ENCODE data around the gene PLIN3. TPM values are rescaled to one million over a fixed set of nuclear protein-coding genes. Genes with fewer than 3 reads are reported as not detected.

The PLIN3 gene
- total and polyA plus RNA-seq, 9 of the 15 experiments (the other 6 are each of a cell fraction or from before 2014, with no cell fraction given) = 7.5 to 75.6 (median 43.1) TPM

DNA sequence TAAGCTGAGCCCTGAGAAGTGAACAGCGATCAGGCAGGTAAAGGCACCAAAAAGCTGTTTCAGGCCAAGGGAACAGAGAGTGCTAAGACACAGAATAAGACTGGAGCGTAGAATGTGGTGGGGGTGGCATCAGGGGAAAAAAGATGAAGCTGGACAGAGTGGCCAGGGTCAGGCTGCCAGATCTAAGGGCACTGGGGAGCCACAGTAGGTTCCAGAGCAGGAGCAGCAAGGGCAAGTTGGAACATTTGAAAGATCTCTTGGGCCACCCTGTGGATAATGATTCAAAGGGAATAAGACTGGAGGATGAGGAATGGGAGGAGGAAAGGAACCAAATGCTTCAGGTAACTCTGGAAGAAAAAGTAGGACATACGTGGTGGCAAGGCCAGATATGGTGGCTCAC is 6.5 kb upstream of the PLIN3 start (continued):
- TF ChIP-seq CHD1 (IDR thresholded peaks at IDR 0.05; ENCODE audit: low read length) = no peak

- in situ Hi-C loops (cut with MboI) (no loop called here), intact Hi-C loops (cut with micrococcal nuclease) (loop anchor here (1.0 kb wide), 1 partner anchor 40 kb away; no protein-coding TSS in a partner anchor)
- no peak for FAIRE-seq
- peaks cover 6% of the 10 kb centered on the region for H3K79me2 ChIP-seq (ENCODE audit: control insufficient read depth, insufficient read depth, low read length)
- ChIA-PET CTCF (ENCODE audit: low intra/inter-chr PET ratio) (interaction anchor here (0.8 to 1.4 kb wide), 2 partner anchors 38 to 41 kb away, joined by 3 to 4 read pairs; partner anchors contain the start of gene UHRF1), POLR2A (no interaction called here)
- H3K27ac ChIP-seq (ENCODE audit: extremely low read depth, low read depth, low read length) = no peak overlapping the region
- no peaks in the 10 kb centered on the region for H3K9me1 ChIP-seq (ENCODE audit: control insufficient read depth, insufficient read depth, low read length)
- no peak for DNase-seq (ENCODE audit: extremely low read depth in 1 of 4, low spot score in 3 of 4)
- H3K4me1 ChIP-seq (replicated peaks in 1 of 2; ENCODE audit: control insufficient read depth in 2 of 2, insufficient read depth in 2 of 2, low read length in 2 of 2) = peaks cover 6 to 30% of the 10 kb centered on the region in 2 experiments; a peak in 4 of 5 replicates
- H3K4me3 ChIP-seq = no peak overlapping the region
- no TSS peak for BruUV-seq (replicated peaks)
- H2AFZ ChIP-seq (ENCODE audit: low read depth, low read length) = no peak overlapping the region
- H3K4me2 ChIP-seq (ENCODE audit: insufficient read depth, low read length) = no peak overlapping the region
- TF ChIP-seq ZSCAN32 (CRISPR knock-in tag; IDR thresholded peaks at IDR 0.05) (no peak), ZFP36 (IDR thresholded peaks at IDR 0.05; ENCODE audit: low read depth, low read length, partially characterized antibody) (peak; percentile 72), DEAF1 (CRISPR knock-in tag; IDR thresholded peaks at IDR 0.05) (no peak), ZBTB33 (CRISPR knock-in tag; IDR thresholded peaks at IDR 0.05) (0 out of 2 replicates have a peak, but pooled peaks have one; percentile 63), CBX1 (IDR thresholded peaks at IDR 0.05; ENCODE audit: low read depth) (0 out of 2 replicates have a peak, but pooled peaks have one; percentile 35), HEY1 (CRISPR knock-in tag; IDR thresholded peaks at IDR 0.05; ENCODE audit: borderline replicate concordance) (no peak), SMARCA5 (IDR thresholded peaks at IDR 0.05) (peak; percentile 72), RBM25 (IDR thresholded peaks at IDR 0.05; ENCODE audit: low read depth, low read length, severe bottlenecking) (peak; percentile 93), HDAC1 (IDR thresholded peaks at IDR 0.05) (peak in 1 of 2 experiments; percentile 35; a peak in 1 of 4 replicates), KDM1A (IDR thresholded peaks at IDR 0.05) (peak; percentile 66 to 78; a peak in 3 of 4 replicates), HDAC2 (IDR thresholded peaks at IDR 0.05) (peak; percentile 56; the same call in 1 of the 2 replicates), BCOR (IDR thresholded peaks at IDR 0.05) (peak; percentile 96)
- TF ChIP-seq, protein P1, sequence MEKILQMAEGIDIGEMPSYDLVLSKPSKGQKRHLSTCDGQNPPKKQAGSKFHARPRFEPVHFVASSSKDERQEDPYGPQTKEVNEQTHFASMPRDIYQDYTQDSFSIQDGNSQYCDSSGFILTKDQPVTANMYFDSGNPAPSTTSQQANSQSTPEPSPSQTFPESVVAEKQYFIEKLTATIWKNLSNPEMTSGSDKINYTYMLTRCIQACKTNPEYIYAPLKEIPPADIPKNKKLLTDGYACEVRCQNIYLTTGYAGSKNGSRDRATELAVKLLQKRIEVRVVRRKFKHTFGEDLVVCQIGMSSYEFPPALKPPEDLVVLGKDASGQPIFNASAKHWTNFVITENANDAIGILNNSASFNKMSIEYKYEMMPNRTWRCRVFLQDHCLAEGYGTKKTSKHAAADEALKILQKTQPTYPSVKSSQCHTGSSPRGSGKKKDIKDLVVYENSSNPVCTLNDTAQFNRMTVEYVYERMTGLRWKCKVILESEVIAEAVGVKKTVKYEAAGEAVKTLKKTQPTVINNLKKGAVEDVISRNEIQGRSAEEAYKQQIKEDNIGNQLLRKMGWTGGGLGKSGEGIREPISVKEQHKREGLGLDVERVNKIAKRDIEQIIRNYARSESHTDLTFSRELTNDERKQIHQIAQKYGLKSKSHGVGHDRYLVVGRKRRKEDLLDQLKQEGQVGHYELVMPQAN (IDR thresholded peaks at IDR 0.05; ENCODE audit: borderline replicate concordance) = 0 out of 2 replicates have a peak, but pooled peaks have one; percentile 36
- H3K27me3 ChIP-seq (ENCODE audit: control insufficient read depth in 2 of 2, insufficient read depth in 2 of 2, low read length in 2 of 2) = no peaks in the 10 kb centered on the region
- ATAC-seq = no peak
- WGBS (ENCODE audit: insufficient coverage, low coverage, missing lambda C conversion rate) = 45% methylated on average over 3 of the region's 6 CpGs
- H3K36me3 ChIP-seq (ENCODE audit: control insufficient read depth, insufficient read depth, low read length) = no peaks in the 10 kb centered on the region
- H3K9me3 ChIP-seq (replicated peaks; ENCODE audit: control insufficient read depth, insufficient read depth, low read depth, low read length) = no peaks in the 10 kb centered on the region
- no peaks in the 10 kb centered on the region for H4K20me1 ChIP-seq (replicated peaks; ENCODE audit: control insufficient read depth, insufficient read depth, low read length)
- H3K9ac ChIP-seq (ENCODE audit: insufficient read depth in 1 of 2, low read depth in 2 of 2, low read length in 2 of 2) = no peak overlapping the region
These were observed 4.2 kb upstream of the PLIN3 start for GRCh38 chr19:4871711-4872110.

Data from K562 (cell line).